ENCODE data around the gene WDPCP.
"Not testable (repeated sequence)": the region's sequence is repeated elsewhere in the genome, so short reads cannot be mapped to it uniquely, and the experiment has no call there.

WDPCP gene

DNA sequence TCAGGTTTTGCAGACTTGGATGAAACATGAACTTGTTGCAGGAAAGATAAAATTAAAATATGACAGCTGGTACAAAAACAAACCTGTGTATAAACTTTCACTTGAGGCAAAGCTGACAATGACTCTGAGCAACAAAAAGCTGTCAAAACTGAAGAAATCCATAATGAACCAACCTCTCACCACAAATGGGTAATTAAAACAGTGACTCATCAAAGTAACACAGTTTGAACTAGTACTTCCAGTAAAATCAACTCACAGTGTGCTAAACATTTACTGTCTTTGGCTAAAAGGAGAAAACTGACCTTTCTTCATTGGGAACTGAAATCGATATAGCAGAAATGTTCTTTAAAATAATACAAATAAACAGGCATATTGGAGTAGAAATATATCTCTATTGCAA lies 209.7 kb downstream of the WDPCP start:
- TF ChIP-seq, protein P1, sequence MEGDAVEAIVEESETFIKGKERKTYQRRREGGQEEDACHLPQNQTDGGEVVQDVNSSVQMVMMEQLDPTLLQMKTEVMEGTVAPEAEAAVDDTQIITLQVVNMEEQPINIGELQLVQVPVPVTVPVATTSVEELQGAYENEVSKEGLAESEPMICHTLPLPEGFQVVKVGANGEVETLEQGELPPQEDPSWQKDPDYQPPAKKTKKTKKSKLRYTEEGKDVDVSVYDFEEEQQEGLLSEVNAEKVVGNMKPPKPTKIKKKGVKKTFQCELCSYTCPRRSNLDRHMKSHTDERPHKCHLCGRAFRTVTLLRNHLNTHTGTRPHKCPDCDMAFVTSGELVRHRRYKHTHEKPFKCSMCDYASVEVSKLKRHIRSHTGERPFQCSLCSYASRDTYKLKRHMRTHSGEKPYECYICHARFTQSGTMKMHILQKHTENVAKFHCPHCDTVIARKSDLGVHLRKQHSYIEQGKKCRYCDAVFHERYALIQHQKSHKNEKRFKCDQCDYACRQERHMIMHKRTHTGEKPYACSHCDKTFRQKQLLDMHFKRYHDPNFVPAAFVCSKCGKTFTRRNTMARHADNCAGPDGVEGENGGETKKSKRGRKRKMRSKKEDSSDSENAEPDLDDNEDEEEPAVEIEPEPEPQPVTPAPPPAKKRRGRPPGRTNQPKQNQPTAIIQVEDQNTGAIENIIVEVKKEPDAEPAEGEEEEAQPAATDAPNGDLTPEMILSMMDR (IDR thresholded peaks at IDR 0.05): no peak
- TF ChIP-seq ZFX (IDR thresholded peaks at IDR 0.05; ENCODE audit: borderline replicate concordance): no peak
- H3K27ac ChIP-seq: no peak overlapping the region

DNA sequence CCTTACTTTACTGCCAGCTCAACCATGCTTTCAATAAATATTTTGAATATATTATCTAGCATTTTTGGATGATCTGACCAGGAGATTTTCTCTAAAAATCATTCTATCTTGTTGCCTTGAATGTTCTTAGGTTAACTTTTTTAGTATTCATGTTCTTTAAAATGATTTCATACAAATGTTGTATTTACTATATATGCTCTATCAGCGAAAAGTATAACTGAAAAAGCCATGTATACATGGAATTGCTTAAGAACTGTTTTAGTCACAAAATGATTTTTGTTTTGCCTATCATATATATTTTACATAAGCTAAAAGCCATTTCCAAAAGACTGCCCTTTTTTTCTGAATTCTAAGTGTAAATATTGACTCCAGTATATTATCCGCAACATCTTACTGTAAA lies 213.9 kb downstream of the WDPCP start:
- no peak for TF ChIP-seq ZFX (IDR thresholded peaks at IDR 0.05; ENCODE audit: borderline replicate concordance)
- TF ChIP-seq, protein P1 (IDR thresholded peaks at IDR 0.05): no peak

DNA sequence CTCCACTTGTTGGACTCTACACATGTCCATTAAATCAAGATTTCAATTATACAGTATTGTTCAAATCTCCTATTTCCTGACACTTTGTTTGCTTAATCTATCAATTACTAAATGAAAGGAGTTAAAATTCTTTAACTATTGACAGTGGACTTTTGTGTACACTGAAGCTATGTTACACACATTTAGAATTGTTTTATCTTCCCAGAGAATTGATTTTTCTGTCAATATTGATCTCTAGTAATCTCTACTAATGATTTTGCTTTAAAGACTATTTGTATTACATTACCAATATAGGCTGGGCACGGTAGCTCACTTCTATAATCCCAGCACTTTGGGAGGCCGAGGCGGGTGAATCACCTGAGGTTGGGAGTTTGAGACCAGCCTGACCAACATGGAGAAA lies 215.7 kb downstream of the WDPCP start:
- no peak for TF ChIP-seq ZFX (IDR thresholded peaks at IDR 0.05; ENCODE audit: borderline replicate concordance)
- TF ChIP-seq, protein P1 (IDR thresholded peaks at IDR 0.05): no peak
- H3K27ac ChIP-seq: no peak overlapping the region

More for the DNA sequence above, 213.9 kb downstream of the WDPCP start:
- no peak overlapping the region for H3K27ac ChIP-seq

DNA sequence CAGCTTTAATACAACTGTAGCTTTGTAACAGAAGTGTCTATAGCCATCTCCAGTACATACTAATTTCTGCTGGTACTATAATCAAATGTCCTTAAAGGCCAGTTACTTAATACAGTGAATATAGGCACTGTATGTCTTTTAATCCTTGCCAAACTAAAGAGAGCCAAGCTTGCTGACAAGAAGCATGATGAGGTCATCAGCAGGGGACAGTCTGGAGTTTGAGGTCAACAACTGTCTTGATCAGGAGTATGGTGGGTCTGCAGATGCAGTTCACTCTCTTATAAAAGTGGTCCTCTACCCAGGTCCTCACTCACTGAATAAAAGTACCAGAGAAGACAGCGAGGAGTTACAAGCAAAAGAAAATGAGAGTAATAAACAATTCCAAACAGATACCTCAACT lies 219.1 kb downstream of the WDPCP start:
- no peak overlapping the region for H3K27ac ChIP-seq
- TF ChIP-seq ZFX (IDR thresholded peaks at IDR 0.05; ENCODE audit: borderline replicate concordance): no peak
- TF ChIP-seq, protein P1 (IDR thresholded peaks at IDR 0.05): no peak

DNA sequence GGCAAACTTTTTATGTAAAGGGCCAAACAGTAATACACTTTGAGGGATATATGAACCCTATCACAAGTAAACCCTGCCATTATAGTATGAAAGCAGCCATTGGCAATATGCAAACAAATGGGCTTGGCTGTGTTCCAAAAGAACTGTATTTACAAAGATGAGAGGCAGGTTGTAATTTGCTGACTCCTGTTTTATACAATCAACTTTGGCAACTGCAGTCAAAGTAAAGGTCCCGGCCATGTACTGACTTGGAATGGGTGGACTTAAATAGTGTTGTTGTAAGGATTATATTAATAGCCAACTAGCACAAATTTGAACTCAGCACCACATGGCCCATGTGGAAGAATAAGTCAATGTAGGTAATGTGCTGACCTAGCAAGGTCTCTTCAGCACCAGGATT lies 223.4 kb downstream of the WDPCP start:
- H3K27ac ChIP-seq: peak overlapping the region; percentile 4; the same call in 1 of the 2 replicates
- no peak for TF ChIP-seq ZFX (IDR thresholded peaks at IDR 0.05; ENCODE audit: borderline replicate concordance)
- TF ChIP-seq, protein P1 (IDR thresholded peaks at IDR 0.05): no peak

DNA sequence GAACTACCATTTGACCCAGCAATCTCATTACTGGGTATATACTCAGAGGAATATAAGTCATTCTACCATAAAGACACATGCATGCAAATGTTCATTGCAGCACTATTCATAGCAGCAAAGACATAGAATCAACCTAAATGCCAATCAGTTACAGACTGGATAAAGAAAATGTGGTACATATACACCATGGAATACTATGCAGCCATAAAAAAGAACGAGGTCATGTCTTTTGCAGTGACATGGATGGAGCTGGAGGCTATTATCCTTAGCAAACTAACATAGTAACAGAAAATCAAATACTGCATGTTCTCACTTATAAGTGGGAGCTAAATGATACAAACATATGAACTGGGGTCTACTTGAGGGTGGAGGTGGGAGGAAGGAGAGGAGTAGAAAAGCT lies 230.6 kb downstream of the WDPCP start:
- H3K27ac ChIP-seq: not testable (repeated sequence)

DNA sequence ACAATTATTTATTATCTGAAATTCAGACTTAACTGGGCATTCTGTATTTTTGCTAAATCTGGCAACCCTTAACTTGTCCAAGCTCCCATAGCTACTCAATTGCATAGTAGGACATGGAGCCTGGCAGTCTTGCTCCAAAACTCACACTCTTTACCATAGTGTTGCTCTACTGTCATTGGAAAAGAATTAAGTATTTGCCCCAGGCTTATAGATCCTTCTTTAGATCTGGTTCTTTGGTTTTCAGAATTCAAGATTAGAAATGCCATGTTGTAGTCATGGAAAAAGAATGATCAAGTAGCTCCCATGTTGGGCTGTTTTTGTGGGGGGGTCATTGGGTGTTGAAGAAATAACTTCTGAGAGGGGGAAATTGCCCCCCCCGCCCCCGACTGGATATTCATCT lies 240.9 kb downstream of the WDPCP start:
- H3K27ac ChIP-seq: no peak overlapping the region
- no peak for TF ChIP-seq ZFX (IDR thresholded peaks at IDR 0.05; ENCODE audit: borderline replicate concordance)
- TF ChIP-seq, protein P1 (IDR thresholded peaks at IDR 0.05): no peak

DNA sequence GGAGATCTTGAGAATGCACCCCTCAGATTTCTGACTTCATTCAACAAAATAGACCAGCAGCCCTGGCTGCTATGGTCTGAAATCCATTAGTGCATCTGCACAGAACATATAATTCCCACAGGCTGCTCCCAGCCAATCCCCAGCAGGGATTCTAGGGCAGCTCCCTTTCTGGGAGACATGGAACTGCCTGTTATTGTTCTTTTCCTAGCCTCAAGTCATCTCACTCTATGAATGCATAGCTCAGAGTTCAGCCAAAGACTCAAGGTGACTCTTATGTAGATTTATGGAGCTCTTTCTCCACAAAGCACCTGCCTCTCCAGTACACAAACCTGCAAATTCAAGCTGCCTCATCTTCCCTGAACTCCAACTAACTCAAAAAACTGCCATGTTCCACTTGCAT lies 241.9 kb downstream of the WDPCP start:
- no peak overlapping the region for H3K27ac ChIP-seq
- no peak for TF ChIP-seq ZFX (IDR thresholded peaks at IDR 0.05; ENCODE audit: borderline replicate concordance)
- TF ChIP-seq, protein P1 (IDR thresholded peaks at IDR 0.05): no peak

Measured in 22Rv1 (cell line).